Activated T-cell treated with anti-CD3 and anti-CD28 coated beads, Interleukin-2, amount 50 U/mL, for 4 hours (primary cell): ENCODE results near the gene MSRB1. TPM values are rescaled to one million over a fixed set of nuclear protein-coding genes. Genes with fewer than 3 reads are reported as not detected.
"Not testable (repeated sequence)": the region's sequence is repeated elsewhere in the genome, so short reads cannot be mapped to it uniquely, and the experiment has no call there.

Experiments used
- ATAC-seq, 2 donors: fragments of 200-7000 bp; cut with Tn5 transposase; one replicate each; pipeline ENCODE4 v1.10.0; 2021
- DNase-seq: peaks from one replicate; pipeline ENCODE4 v3.0.0-alpha.2; 2020
- H3K27me3 Mint-ChIP-seq: one replicate; pipeline ENCODE4 v1.8.0; 2021; ENCODE audit warnings: low read depth, mixed read lengths
- H3K36me3 Mint-ChIP-seq: one replicate; pipeline ENCODE4 v1.8.0; 2022; ENCODE audit warnings: mixed read lengths; ENCODE audit not compliant: insufficient read depth
- H3K4me1 Mint-ChIP-seq: one replicate; pipeline ENCODE4 v1.8.0; 2021; ENCODE audit warnings: low read depth, mixed read lengths
- H3K4me3 Mint-ChIP-seq: one replicate; pipeline ENCODE4 v1.8.0; 2021; ENCODE audit warnings: mild to moderate bottlenecking, moderate library complexity, mixed read lengths
- H3K9me3 Mint-ChIP-seq: one replicate; pipeline ENCODE4 v1.8.0; 2021; ENCODE audit warnings: mixed read lengths
- total RNA-seq, 3 donors: library from RNA; stranded (reverse); gene quantifications; one replicate each; pipeline ENCODE4 v1.2.1, GENCODE V29; 2021

The MSRB1 gene
- total RNA-seq, 3 donors from 2014 or later, result 16.8 to 19.4 (median 17.6) TPM

GRCh38 chr16:1899641-1900451 is 43.2 kb downstream of the MSRB1 start:
- no peaks in the 10 kb centered on the region for H3K9me3 Mint-ChIP-seq
- no peak for DNase-seq
- no peak overlapping the region for H3K4me3 Mint-ChIP-seq
- H3K27me3 Mint-ChIP-seq, result peaks cover 12% of the 10 kb centered on the region
- no peaks in the 10 kb centered on the region for H3K4me1 Mint-ChIP-seq
- ATAC-seq, result no peak
- H3K36me3 Mint-ChIP-seq, result no peaks in the 10 kb centered on the region

DNA sequence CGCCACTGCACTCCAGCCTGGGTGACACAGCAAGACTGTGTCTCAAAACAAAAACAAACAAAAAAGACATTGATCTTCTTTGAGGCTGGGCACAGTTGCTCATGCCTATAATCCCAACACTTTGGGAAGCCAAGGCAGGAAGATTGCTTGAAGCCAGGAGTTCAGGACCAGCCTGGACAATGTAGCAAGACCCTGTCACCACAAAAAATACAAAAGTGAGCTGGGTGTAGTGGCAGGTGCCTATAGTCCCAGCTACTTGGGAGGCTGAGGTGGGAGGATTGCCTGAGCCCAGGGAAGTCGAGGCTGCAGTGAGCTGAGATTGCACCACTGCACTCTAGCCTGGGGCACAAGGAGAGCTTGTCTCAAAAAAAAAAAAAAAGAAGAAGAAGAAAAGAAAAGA is 45.3 kb downstream of the MSRB1 start:
- DNase-seq, H3K9me3 Mint-ChIP-seq, H3K4me1 Mint-ChIP-seq, H3K36me3 Mint-ChIP-seq, H3K4me3 Mint-ChIP-seq, ATAC-seq: not testable (repeated sequence)
- peaks cover 15% of the 10 kb centered on the region for H3K27me3 Mint-ChIP-seq

GRCh38 chr16:1895949-1896675 is 46.9 kb downstream of the MSRB1 start:
- ATAC-seq, result no peak
- Mint-ChIP-seq H3K4me3 (no peak overlapping the region), H3K4me1 (no peaks in the 10 kb centered on the region), H3K27me3 (peaks cover 19% of the 10 kb centered on the region), H3K9me3 (no peaks in the 10 kb centered on the region), H3K36me3 (no peaks in the 10 kb centered on the region)
- DNase-seq, result no peak

DNA sequence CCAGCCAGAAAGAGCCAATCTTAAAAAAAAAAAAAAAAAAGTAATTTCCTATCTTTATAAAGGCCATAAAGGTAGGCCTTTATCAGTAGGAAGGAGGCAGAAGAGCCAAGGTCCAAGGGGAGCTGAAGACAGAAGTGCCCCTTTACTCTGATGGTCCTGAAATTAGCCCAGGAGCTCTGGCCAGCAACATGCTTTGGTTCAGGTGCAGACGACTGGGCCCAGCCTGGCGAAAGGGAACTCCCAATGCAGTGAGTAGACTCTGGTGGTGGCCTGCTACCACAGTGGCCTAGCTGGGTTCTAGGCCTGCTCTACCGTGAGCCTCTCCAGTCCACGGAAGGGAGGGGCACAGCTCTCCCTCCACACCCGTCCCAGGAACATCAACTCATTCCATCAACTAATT is 47.9 kb downstream of the MSRB1 start:
- H3K27me3 Mint-ChIP-seq, result peaks cover 27% of the 10 kb centered on the region
- no peaks in the 10 kb centered on the region for H3K9me3 Mint-ChIP-seq
- H3K4me1 Mint-ChIP-seq, result no peaks in the 10 kb centered on the region
- no peak overlapping the region for H3K4me3 Mint-ChIP-seq
- ATAC-seq (no peak), DNase-seq (no peak)
- no peaks in the 10 kb centered on the region for H3K36me3 Mint-ChIP-seq

DNA sequence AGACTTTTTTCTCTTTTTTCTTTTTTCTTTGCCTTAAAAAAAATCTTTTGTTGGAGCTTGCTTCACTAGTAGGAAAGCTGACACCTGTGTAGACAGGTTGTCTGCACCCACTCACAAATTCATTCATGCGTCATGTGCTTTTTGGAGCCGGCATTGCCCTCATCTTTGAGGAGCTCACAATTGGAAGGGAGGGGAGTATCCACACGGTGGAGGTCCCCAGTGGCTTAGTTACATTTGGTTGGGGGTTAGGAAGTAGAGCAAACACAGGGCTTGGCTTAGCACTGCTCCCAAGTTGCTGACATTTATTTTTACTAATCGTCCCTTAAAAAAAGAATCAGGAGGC is 52.3 kb downstream of the MSRB1 start:
- no peak for ATAC-seq
- Mint-ChIP-seq H3K9me3 (no peaks in the 10 kb centered on the region), H3K4me3 (no peak overlapping the region), H3K36me3 (no peaks in the 10 kb centered on the region), H3K27me3 (peaks cover 19% of the 10 kb centered on the region), H3K4me1 (no peaks in the 10 kb centered on the region)
- DNase-seq, result no peak

GRCh38 chr16:1890024-1890707 is 52.8 kb downstream of the MSRB1 start:
- Mint-ChIP-seq H3K9me3 (no peaks in the 10 kb centered on the region), H3K27me3 (peaks cover 18% of the 10 kb centered on the region), H3K4me1 (no peaks in the 10 kb centered on the region), H3K36me3 (no peaks in the 10 kb centered on the region), H3K4me3 (no peak overlapping the region)
- DNase-seq (no peak), ATAC-seq (no peak)

Other genes with a start within 250 kb of the MSRB1 start
- gene MAPK8IP3, start 237.0 kb downstream of the MSRB1 start, total RNA-seq, result 10 to 100 TPM; 76.3 to 89.4 (median 78.1) TPM
- 10 to 100 TPM; 37.2 to 37.6 (median 37.4) TPM for gene NME3, start 171.7 kb downstream of the MSRB1 start, total RNA-seq
- 10 to 100 TPM; 30.4 to 39.1 (median 35.7) TPM for gene EME2, start 170.4 kb downstream of the MSRB1 start, total RNA-seq
- 100 to 1,000 TPM; 223 to 288 (median 265) TPM for gene MRPS34, start 170.1 kb downstream of the MSRB1 start, total RNA-seq
- 10 to 100 TPM; 15.5 to 20.8 (median 16.8) TPM for gene SPSB3, start 160.6 kb downstream of the MSRB1 start, total RNA-seq
- 100 to 1,000 TPM in 1 of 3 donors, 10 to 100 TPM in 2; 85.7 to 101 (median 94.7) TPM for gene NUBP2, start 160.2 kb downstream of the MSRB1 start, total RNA-seq
- gene IGFALS, start 149.5 kb downstream of the MSRB1 start, total RNA-seq, result under 1 TPM in 1 of 3 donors, not detected in 2; 0.18 TPM
- 10 to 100 TPM; 34.4 to 45.9 (median 35.3) TPM for gene HAGH, start 116.4 kb downstream of the MSRB1 start, total RNA-seq
- 10 to 100 TPM; 22.8 to 27.9 (median 24.0) TPM for gene FAHD1, start 116.0 kb downstream of the MSRB1 start, total RNA-seq
- gene MEIOB, start 71.0 kb downstream of the MSRB1 start, total RNA-seq, result under 1 TPM; 0.24 to 0.34 (median 0.28) TPM
- not detected for gene HS3ST6, start 24.8 kb downstream of the MSRB1 start, total RNA-seq
- gene RPL3L, start 11.5 kb upstream of the MSRB1 start, total RNA-seq, result not detected
- gene NDUFB10, start 16.3 kb upstream of the MSRB1 start, total RNA-seq, result 100 to 1,000 TPM; 115 to 143 (median 117) TPM
- 1,000 to 10,000 TPM; 5,588 to 5,699 (median 5,621) TPM for gene RPS2, start 21.6 kb upstream of the MSRB1 start, total RNA-seq
- gene RNF151, start 23.7 kb upstream of the MSRB1 start, total RNA-seq, result under 1 TPM in 2 of 3 donors, not detected in 1; 0.40 to 0.42 TPM
- 100 to 1,000 TPM; 146 to 159 (median 156) TPM for gene TBL3, start 28.9 kb upstream of the MSRB1 start, total RNA-seq
- gene NOXO1, start 38.3 kb upstream of the MSRB1 start, total RNA-seq, result under 1 TPM in 1 of 3 donors, not detected in 2; 0.35 TPM
- 10 to 100 TPM; 34.9 to 50.0 (median 47.2) TPM for gene GFER, start 41.0 kb upstream of the MSRB1 start, total RNA-seq
- 1 to 10 TPM; 2.7 to 4.3 (median 3.5) TPM for gene SYNGR3, start 46.8 kb upstream of the MSRB1 start, total RNA-seq
- gene ZNF598, start 66.6 kb upstream of the MSRB1 start, total RNA-seq, result 100 to 1,000 TPM; 118 to 127 (median 126) TPM
- 10 to 100 TPM in 2 of 3 donors, 1 to 10 TPM in 1; 9.2 to 19.0 (median 13.1) TPM for gene NPW, start 76.6 kb upstream of the MSRB1 start, total RNA-seq
- gene NHERF2, start 83.7 kb upstream of the MSRB1 start, total RNA-seq, result 1 to 10 TPM; 2.0 to 4.4 (median 2.0) TPM
- 10 to 100 TPM; 30.5 to 43.5 (median 34.8) TPM for gene NTHL1, start 104.6 kb upstream of the MSRB1 start, total RNA-seq
- gene TSC2, start 104.8 kb upstream of the MSRB1 start, total RNA-seq, result 10 to 100 TPM; 87.6 to 98.0 (median 94.5) TPM
- gene PKD1, start 192.7 kb upstream of the MSRB1 start, total RNA-seq, result 100 to 1,000 TPM; 100 to 118 (median 104) TPM
- gene RAB26, start 205.4 kb upstream of the MSRB1 start, total RNA-seq, result not detected
- 100 to 1,000 TPM in 2 of 3 donors, 10 to 100 TPM in 1; 95.6 to 110 (median 102) TPM for gene TRAF7, start 212.6 kb upstream of the MSRB1 start, total RNA-seq